ENCODE measurements around the gene CFAP44.

- TF ChIP-seq CTCF (optimal IDR thresholded peaks at IDR 0.05 in 1 of 3, IDR thresholded peaks at IDR 0.05 in 1 of 3, conservative IDR thresholded peaks at IDR 0.05 in 1 of 3; ENCODE audit: extremely low read depth in 1 of 3, insufficient read depth in 2 of 3, low read length in 3 of 3), result no peak
- TF ChIP-seq EZH2 (IDR thresholded peaks at IDR 0.05; ENCODE audit: low read length), result no peak
These were observed 4.5 kb downstream of the CFAP44 start for GRCh38 chr3:113436809-113437208.
